IPS-20b (cell line): ENCODE data around the gene RPTOR.

ENCODE experiments used
- H3K27ac ChIP-seq: one replicate; pipeline ENCODE4 v1.5.1; 2013; ENCODE audit warnings: low read length
- H3K27me3 ChIP-seq: 2 replicates; pipeline ENCODE4 v1.6.1; 2013; ENCODE audit warnings: mild to moderate bottlenecking, low read length, inconsistent platforms; ENCODE audit not compliant: insufficient read depth
- H3K36me3 ChIP-seq: 2 replicates; pipeline ENCODE4 v1.6.1; 2013; ENCODE audit warnings: low read depth, mild to moderate bottlenecking, inconsistent platforms, low read length, moderate library complexity; ENCODE audit not compliant: insufficient read depth
- H3K4me1 ChIP-seq: 2 replicates; pipeline ENCODE4 v1.6.1; 2013; ENCODE audit warnings: mild to moderate bottlenecking, control low read depth, inconsistent platforms, low read length, moderate library complexity; ENCODE audit not compliant: insufficient read depth
- H3K4me3 ChIP-seq: 2 replicates; pipeline ENCODE4 v1.5.1; 2013; ENCODE audit warnings: mild to moderate bottlenecking, low read length, inconsistent platforms
- H3K9ac ChIP-seq: 2 replicates; pipeline ENCODE4 v1.6.1; 2013; ENCODE audit warnings: low read depth, mild to moderate bottlenecking, inconsistent platforms, low read length, moderate library complexity
- H3K9me3 ChIP-seq: 2 replicates; pipeline ENCODE4 v1.6.1; 2013; ENCODE audit warnings: mild to moderate bottlenecking, low read depth, low read length, inconsistent platforms; ENCODE audit not compliant: insufficient read depth

Gene RPTOR

GRCh38 chr17:80818871-80819270 lies 274.2 kb downstream of the RPTOR start:
- 0 out of 2 replicates have a peak, but pooled peaks cover 7% of the 10 kb centered on the region for H3K36me3 ChIP-seq
- H3K9ac ChIP-seq = no peak overlapping the region
- H3K4me3 ChIP-seq = no peak overlapping the region
- H3K4me1 ChIP-seq = no peaks in the 10 kb centered on the region
- no peaks in the 10 kb centered on the region for H3K27me3 ChIP-seq
- no peaks in the 10 kb centered on the region for H3K9me3 ChIP-seq
- H3K27ac ChIP-seq = no peak overlapping the region

- no peaks in the 10 kb centered on the region for H3K27me3 ChIP-seq
- H3K27ac ChIP-seq = no peak overlapping the region
- H3K9ac ChIP-seq = no peak overlapping the region
- no peaks in the 10 kb centered on the region for H3K9me3 ChIP-seq
- no peaks in the 10 kb centered on the region for H3K4me1 ChIP-seq
- no peak overlapping the region for H3K4me3 ChIP-seq
- H3K36me3 ChIP-seq = 0 out of 2 replicates have a peak, but pooled peaks cover 7% of the 10 kb centered on the region
These were observed 275.0 kb downstream of the RPTOR start for GRCh38 chr17:80819422-80820164.

- H3K36me3 ChIP-seq = 0 out of 2 replicates have a peak, but pooled peaks cover 7% of the 10 kb centered on the region
- H3K27me3 ChIP-seq = no peaks in the 10 kb centered on the region
- H3K4me1 ChIP-seq = no peaks in the 10 kb centered on the region
- no peak overlapping the region for H3K4me3 ChIP-seq
- H3K9me3 ChIP-seq = no peaks in the 10 kb centered on the region
- H3K9ac ChIP-seq = no peak overlapping the region
- H3K27ac ChIP-seq = no peak overlapping the region
These were observed 275.7 kb downstream of the RPTOR start for GRCh38 chr17:80820331-80820730.

GRCh38 chr17:80821546-80821945 lies 276.9 kb downstream of the RPTOR start:
- no peak overlapping the region for H3K27ac ChIP-seq

GRCh38 chr17:80822021-80822699 lies 277.5 kb downstream of the RPTOR start:
- Histone ChIP-seq H3K9ac (no peak overlapping the region), H3K36me3 (0 out of 2 replicates have a peak, but pooled peaks cover 7% of the 10 kb centered on the region), H3K27me3 (peaks cover 2% of the 10 kb centered on the region; the same call in 1 of the 2 replicates), H3K4me1 (peaks cover 4% of the 10 kb centered on the region), H3K9me3 (no peaks in the 10 kb centered on the region), H3K4me3 (no peak overlapping the region), H3K27ac (no peak overlapping the region)

More at GRCh38 chr17:80821546-80821945, 276.9 kb downstream of the RPTOR start:
- H3K9ac ChIP-seq = no peak overlapping the region
- no peaks in the 10 kb centered on the region for H3K27me3 ChIP-seq
- H3K4me1 ChIP-seq = no peaks in the 10 kb centered on the region
- H3K4me3 ChIP-seq = no peak overlapping the region
- H3K9me3 ChIP-seq = no peaks in the 10 kb centered on the region
- 0 out of 2 replicates have a peak, but pooled peaks cover 7% of the 10 kb centered on the region for H3K36me3 ChIP-seq

GRCh38 chr17:80822700-80823410 lies 278.2 kb downstream of the RPTOR start:
- Histone ChIP-seq H3K4me3 (no peak overlapping the region), H3K9me3 (no peaks in the 10 kb centered on the region), H3K9ac (no peak overlapping the region), H3K4me1 (peaks cover 9% of the 10 kb centered on the region), H3K27ac (no peak overlapping the region), H3K27me3 (peaks cover 5% of the 10 kb centered on the region; the same call in 1 of the 2 replicates), H3K36me3 (0 out of 2 replicates have a peak, but pooled peaks cover 7% of the 10 kb centered on the region)

GRCh38 chr17:80824549-80825470 lies 280.2 kb downstream of the RPTOR start:
- Histone ChIP-seq H3K27ac (no peak overlapping the region), H3K4me3 (no peak overlapping the region), H3K9ac (no peak overlapping the region), H3K27me3 (peaks cover 5% of the 10 kb centered on the region; the same call in 1 of the 2 replicates), H3K9me3 (no peaks in the 10 kb centered on the region), H3K4me1 (peaks cover 19% of the 10 kb centered on the region), H3K36me3 (0 out of 2 replicates have a peak, but pooled peaks cover 7% of the 10 kb centered on the region)

- H3K27me3 ChIP-seq = peaks cover 5% of the 10 kb centered on the region; the same call in 1 of the 2 replicates
- no peak overlapping the region for H3K27ac ChIP-seq
- peaks cover 19% of the 10 kb centered on the region for H3K4me1 ChIP-seq
- no peaks in the 10 kb centered on the region for H3K9me3 ChIP-seq
- no peak overlapping the region for H3K4me3 ChIP-seq
- H3K9ac ChIP-seq = no peak overlapping the region
- 0 out of 2 replicates have a peak, but pooled peaks cover 7% of the 10 kb centered on the region for H3K36me3 ChIP-seq
These were observed 281.1 kb downstream of the RPTOR start for GRCh38 chr17:80825471-80826345.

GRCh38 chr17:80826346-80826954 lies 281.8 kb downstream of the RPTOR start:
- no peak overlapping the region for H3K4me3 ChIP-seq
- H3K36me3 ChIP-seq = 0 out of 2 replicates have a peak, but pooled peaks cover 7% of the 10 kb centered on the region
- no peaks in the 10 kb centered on the region for H3K9me3 ChIP-seq
- no peak overlapping the region for H3K9ac ChIP-seq
- peaks cover 5% of the 10 kb centered on the region; the same call in 1 of the 2 replicates for H3K27me3 ChIP-seq
- peaks cover 19% of the 10 kb centered on the region for H3K4me1 ChIP-seq
- no peak overlapping the region for H3K27ac ChIP-seq
